ENCODE data around the gene DUSP3.

Gene DUSP3

DNA sequence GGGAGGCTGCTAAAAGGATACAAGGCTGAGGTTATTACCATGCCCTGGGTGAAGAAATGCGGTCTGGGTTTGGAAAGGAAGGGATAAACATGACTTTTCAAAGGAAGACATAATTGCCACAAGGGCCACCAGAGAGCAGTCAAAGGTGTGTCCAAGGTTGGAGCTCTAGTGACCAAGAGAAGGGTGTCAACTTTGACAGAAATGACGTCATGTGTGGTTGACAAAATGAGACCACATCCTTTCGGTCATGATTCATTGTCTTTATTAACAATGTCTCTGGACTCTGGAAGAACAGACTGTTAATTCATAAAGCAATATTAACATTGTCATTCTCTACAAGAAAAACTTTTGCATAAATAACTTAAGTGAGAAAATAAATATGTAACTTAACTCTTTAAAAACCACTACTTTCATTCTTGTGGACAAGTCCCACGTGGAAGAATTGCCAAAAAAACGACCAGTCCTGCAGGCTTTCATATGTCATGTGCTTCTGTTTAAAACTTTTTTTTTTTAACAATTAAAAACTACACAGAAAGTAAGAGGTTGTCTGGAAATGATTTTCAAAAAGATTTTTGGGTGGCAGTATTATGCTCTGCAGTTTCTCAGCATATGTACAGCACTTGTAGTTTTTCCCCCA, 25.2 kb downstream of the DUSP3 start:
- H3K27ac ChIP-seq: no peak overlapping the region
- no peak for TF ChIP-seq ZFX (IDR thresholded peaks at IDR 0.05; ENCODE audit: borderline replicate concordance)

- H3K27ac ChIP-seq: no peak overlapping the region
- no peak for TF ChIP-seq ZFX (IDR thresholded peaks at IDR 0.05; ENCODE audit: borderline replicate concordance)
- TF ChIP-seq, protein P1, sequence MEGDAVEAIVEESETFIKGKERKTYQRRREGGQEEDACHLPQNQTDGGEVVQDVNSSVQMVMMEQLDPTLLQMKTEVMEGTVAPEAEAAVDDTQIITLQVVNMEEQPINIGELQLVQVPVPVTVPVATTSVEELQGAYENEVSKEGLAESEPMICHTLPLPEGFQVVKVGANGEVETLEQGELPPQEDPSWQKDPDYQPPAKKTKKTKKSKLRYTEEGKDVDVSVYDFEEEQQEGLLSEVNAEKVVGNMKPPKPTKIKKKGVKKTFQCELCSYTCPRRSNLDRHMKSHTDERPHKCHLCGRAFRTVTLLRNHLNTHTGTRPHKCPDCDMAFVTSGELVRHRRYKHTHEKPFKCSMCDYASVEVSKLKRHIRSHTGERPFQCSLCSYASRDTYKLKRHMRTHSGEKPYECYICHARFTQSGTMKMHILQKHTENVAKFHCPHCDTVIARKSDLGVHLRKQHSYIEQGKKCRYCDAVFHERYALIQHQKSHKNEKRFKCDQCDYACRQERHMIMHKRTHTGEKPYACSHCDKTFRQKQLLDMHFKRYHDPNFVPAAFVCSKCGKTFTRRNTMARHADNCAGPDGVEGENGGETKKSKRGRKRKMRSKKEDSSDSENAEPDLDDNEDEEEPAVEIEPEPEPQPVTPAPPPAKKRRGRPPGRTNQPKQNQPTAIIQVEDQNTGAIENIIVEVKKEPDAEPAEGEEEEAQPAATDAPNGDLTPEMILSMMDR (IDR thresholded peaks at IDR 0.05): no peak
These were observed 28.6 kb downstream of the DUSP3 start for GRCh38 chr17:43750153-43750552.

- TF ChIP-seq, protein P1 (IDR thresholded peaks at IDR 0.05): no peak
- TF ChIP-seq ZFX (IDR thresholded peaks at IDR 0.05; ENCODE audit: borderline replicate concordance): no peak
- no peak overlapping the region for H3K27ac ChIP-seq
These were observed 33.2 kb downstream of the DUSP3 start for GRCh38 chr17:43745541-43745940.

GRCh38 chr17:43741636-43742035, 37.1 kb downstream of the DUSP3 start:
- TF ChIP-seq ZFX (IDR thresholded peaks at IDR 0.05; ENCODE audit: borderline replicate concordance): no peak
- TF ChIP-seq, protein P1 (IDR thresholded peaks at IDR 0.05): no peak
- no peak overlapping the region for H3K27ac ChIP-seq

DNA sequence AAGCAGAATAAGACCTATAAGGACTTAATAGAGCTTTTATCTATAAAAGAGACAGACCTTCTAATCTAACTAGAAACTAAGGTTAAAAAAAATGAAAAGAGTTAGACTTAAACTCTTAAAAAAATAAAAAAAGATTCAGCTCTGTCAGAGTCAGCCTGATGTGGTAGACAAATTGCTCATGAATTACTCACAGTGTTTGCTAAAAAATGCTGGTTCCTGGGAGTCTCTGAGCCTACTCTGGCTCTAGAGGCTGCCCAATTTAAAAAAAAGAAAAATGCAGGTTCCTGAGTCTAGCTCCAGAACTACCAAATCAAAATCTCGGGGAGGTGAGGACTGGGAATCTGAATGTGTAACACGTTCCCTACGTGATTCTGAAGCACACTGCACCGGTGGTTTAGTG, 38.2 kb downstream of the DUSP3 start:
- no peak overlapping the region for H3K27ac ChIP-seq
- TF ChIP-seq ZFX (IDR thresholded peaks at IDR 0.05; ENCODE audit: borderline replicate concordance): no peak
- TF ChIP-seq, protein P1 (IDR thresholded peaks at IDR 0.05): no peak

DNA sequence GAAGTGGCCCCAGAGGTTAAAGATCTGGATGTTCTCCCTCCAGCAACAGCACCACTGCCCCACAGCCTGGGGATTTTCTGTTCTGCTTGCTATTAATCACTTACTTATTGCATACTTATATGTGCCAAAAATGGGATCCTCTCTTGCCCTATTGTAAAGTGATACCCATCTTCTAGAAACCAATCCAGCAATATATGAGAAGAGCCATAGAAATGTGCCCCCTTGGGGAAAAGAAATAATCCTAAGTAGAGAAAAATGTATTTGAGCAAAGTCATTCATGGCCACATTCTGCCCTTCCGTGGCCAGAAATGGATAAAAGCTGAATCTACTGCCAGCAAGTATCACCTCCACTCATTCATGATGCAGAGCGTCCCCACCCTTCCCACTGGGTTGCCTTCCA, 41.1 kb downstream of the DUSP3 start:
- TF ChIP-seq, protein P1 (IDR thresholded peaks at IDR 0.05): no peak
- TF ChIP-seq ZFX (IDR thresholded peaks at IDR 0.05; ENCODE audit: borderline replicate concordance): no peak
- H3K27ac ChIP-seq: no peak overlapping the region

GRCh38 chr17:43736389-43736788, 42.4 kb downstream of the DUSP3 start:
- no peak overlapping the region for H3K27ac ChIP-seq
- TF ChIP-seq, protein P1 (IDR thresholded peaks at IDR 0.05): no peak
- no peak for TF ChIP-seq ZFX (IDR thresholded peaks at IDR 0.05; ENCODE audit: borderline replicate concordance)

DNA sequence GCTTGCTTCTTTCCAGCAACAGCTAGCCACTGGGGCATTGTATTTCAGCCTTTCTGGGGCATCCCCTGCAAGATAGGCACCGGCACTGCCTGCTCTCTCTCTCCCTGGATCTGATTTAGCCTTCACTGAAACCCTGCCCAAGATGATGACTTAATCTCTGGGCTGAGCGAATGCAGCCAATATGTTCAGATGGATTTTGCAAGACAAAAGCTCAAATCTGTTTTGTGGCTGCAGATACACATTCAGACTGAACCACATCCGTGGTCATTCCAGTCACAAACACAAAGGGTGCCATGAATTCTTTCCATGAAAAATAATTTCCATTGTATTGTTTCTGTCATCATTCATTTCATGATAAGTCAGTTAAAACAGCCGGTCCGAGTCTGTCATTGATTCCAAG, 44.4 kb downstream of the DUSP3 start:
- no peak overlapping the region for H3K27ac ChIP-seq
- TF ChIP-seq, protein P1 (IDR thresholded peaks at IDR 0.05): no peak
- no peak for TF ChIP-seq ZFX (IDR thresholded peaks at IDR 0.05; ENCODE audit: borderline replicate concordance)

All from 22Rv1 (cell line).